ENCODE measurements around the gene SORCS1. TPM values are rescaled to one million over a fixed set of nuclear protein-coding genes. Genes with fewer than 3 reads are reported as not detected.

The SORCS1 gene
- polyA plus RNA-seq, 1 of the 3 experiments (the other 2 are of a cell fraction): 0.66 TPM

- TF ChIP-seq IRF3 (IDR thresholded peaks at IDR 0.05; ENCODE audit: low read depth, low read length) (no peak), TAF1 (IDR thresholded peaks at IDR 0.05; ENCODE audit: borderline replicate concordance, low read depth, low read length) (no peak), TEAD4 (IDR thresholded peaks at IDR 0.05; ENCODE audit: borderline replicate concordance, insufficient read depth) (no peak), CHD2 (IDR thresholded peaks at IDR 0.05; ENCODE audit: low read length, partially characterized antibody) (peak; percentile 62), USF1 (IDR thresholded peaks at IDR 0.05; ENCODE audit: borderline replicate concordance, low read depth) (no peak), YY1 (IDR thresholded peaks at IDR 0.05; ENCODE audit: low read depth) (no peak), SMC3 (IDR thresholded peaks at IDR 0.05; ENCODE audit: low read depth, low read length) (no peak), USF2 (IDR thresholded peaks at IDR 0.05; ENCODE audit: borderline replicate concordance, low read depth, low read length) (no peak), FOSL2 (IDR thresholded peaks at IDR 0.05; ENCODE audit: borderline replicate concordance, low read depth) (no peak), ZBTB33 (IDR thresholded peaks at IDR 0.05; ENCODE audit: borderline replicate concordance, low read depth) (no peak), RXRA (IDR thresholded peaks at IDR 0.05; ENCODE audit: borderline replicate concordance, low read depth) (no peak), GABPA (IDR thresholded peaks at IDR 0.05; ENCODE audit: low read depth) (no peak), MXI1 (IDR thresholded peaks at IDR 0.05; ENCODE audit: low read depth, low read length) (no peak), EZH2phosphoT487 (IDR thresholded peaks at IDR 0.05; ENCODE audit: borderline replicate concordance, low read depth) (no peak), RFX5 (IDR thresholded peaks at IDR 0.05; ENCODE audit: low read length) (no peak)
These were observed 468.3 kb downstream of the SORCS1 start (continued) for GRCh38 chr10:106696239-106696638.

GRCh38 chr10:106694696-106695095, 469.8 kb downstream of the SORCS1 start:
- Histone ChIP-seq H3K36me3 (replicated peaks in 1 of 2; ENCODE audit: control insufficient read depth in 1 of 2, insufficient read depth in 2 of 2, low read length in 1 of 2) (no peaks in the 10 kb centered on the region), H3K4me1 (ENCODE audit: control insufficient read depth in 1 of 2, insufficient read depth in 2 of 2, low read depth in 1 of 2, low read length in 1 of 2) (peaks cover 0 to 13% of the 10 kb centered on the region in 2 experiments; a peak in 2 of 4 replicates), H2AFZ (ENCODE audit: low read depth) (no peak overlapping the region), H3K9me2 (no peaks in the 10 kb centered on the region), H3K4me2 (no peak overlapping the region), H3K79me2 (ENCODE audit: insufficient read depth) (no peaks in the 10 kb centered on the region), H3K4me3 (ENCODE audit: low read depth in 2 of 2, low read length in 1 of 2) (no peak overlapping the region), H4K20me1 (ENCODE audit: insufficient read depth) (no peaks in the 10 kb centered on the region), H3K27ac (ENCODE audit: low read depth in 2 of 2, low read length in 1 of 2) (no peak overlapping the region), H3K9ac (no peak overlapping the region), H3K27me3 (ENCODE audit: insufficient read depth) (no peaks in the 10 kb centered on the region), H3K9me3 (no peaks in the 10 kb centered on the region), H3F3A (replicated peaks; ENCODE audit: insufficient read depth) (no peaks in the 10 kb centered on the region)
- ChIA-PET CTCF (interaction anchor here (1.2 to 2.2 kb wide), 2 partner anchors 11 to 15 kb away, joined by 4 to 14 read pairs; no protein-coding TSS in a partner anchor), POLR2A (no interaction called here)
- TF ChIP-seq ZBTB33 (IDR thresholded peaks at IDR 0.05; ENCODE audit: borderline replicate concordance, low read depth) (no peak), TAF1 (IDR thresholded peaks at IDR 0.05; ENCODE audit: borderline replicate concordance, low read depth, low read length) (no peak), REST (IDR thresholded peaks at IDR 0.05; ENCODE audit: low read depth, low read length) (no peak), POLR2AphosphoS5 (IDR thresholded peaks at IDR 0.05; ENCODE audit: low read depth, low read length) (no peak), FOXJ3 (CRISPR knock-in tag; IDR thresholded peaks at IDR 0.05) (no peak), NRF1 (IDR thresholded peaks at IDR 0.05; ENCODE audit: low read depth, low read length) (no peak), JUND (IDR thresholded peaks at IDR 0.05) (no peak), CHD2 (IDR thresholded peaks at IDR 0.05; ENCODE audit: low read length, partially characterized antibody) (no peak), GATA2 (CRISPR knock-in tag; IDR thresholded peaks at IDR 0.05) (no peak)
- WGBS (ENCODE audit: low lambda C conversion rate): 38% methylated on average over 1 of the region's 1 CpG
- DNase-seq: no peak
